Measurements from ENCODE around the gene TULP4.

GRCh38 chr6:158314737-158315136 lies 2.5 kb downstream of the TULP4 start:
- TF ChIP-seq JUND (IDR thresholded peaks at IDR 0.05; ENCODE audit: low read length) (no peak), POLR2AphosphoS5 (IDR thresholded peaks at IDR 0.05; ENCODE audit: low read depth, low read length) (no peak), CTCF (IDR thresholded peaks at IDR 0.05; ENCODE audit: control extremely low read depth in 1 of 3, insufficient read depth in 1 of 3, low read depth in 1 of 3, low read length in 3 of 3) (no peak), SP1 (IDR thresholded peaks at IDR 0.05; ENCODE audit: low read depth, low read length) (no peak), FOSL1 (IDR thresholded peaks at IDR 0.05; ENCODE audit: insufficient read depth, low read depth, low read length) (no peak), POLR2A (IDR thresholded peaks at IDR 0.05; ENCODE audit: control extremely low read depth in 1 of 2, low read depth in 2 of 2, low read length in 2 of 2) (no peak)
